Gastroesophageal sphincter (tissue), 3 donors: Measurements from ENCODE around the gene PLEKHA1.

Source experiments
- POLR2A ChIP-seq, 2 donors: fragments of 450-650 bp; IDR thresholded peaks; one replicate each; pipeline ENCODE4 v1.6.1; 2017; ENCODE audit warnings: antibody characterized with exemption in 2 of 2, mild to moderate bottlenecking in 2 of 2, moderate library complexity in 1 of 2
- POLR2AphosphoS5 ChIP-seq: sonication (generic); formaldehyde crosslinking; IDR thresholded peaks from one replicate; pipeline ENCODE4 v1.6.1; 2017; ENCODE audit warnings: antibody characterized with exemption
- TF ChIP-seq, protein P1 (sequence below), 4 experiments: fragments of 200-600 bp in 2 of 4; fragments of 450-650 bp in 2 of 4; sonication (generic) in 1 of 4; IDR thresholded peaks; one replicate each; pipeline ENCODE4 v1.5.1; 2017 to 2019; ENCODE audit warnings: antibody characterized with exemption in 4 of 4, mild to moderate bottlenecking in 2 of 4, moderate library complexity in 2 of 4

DNA sequence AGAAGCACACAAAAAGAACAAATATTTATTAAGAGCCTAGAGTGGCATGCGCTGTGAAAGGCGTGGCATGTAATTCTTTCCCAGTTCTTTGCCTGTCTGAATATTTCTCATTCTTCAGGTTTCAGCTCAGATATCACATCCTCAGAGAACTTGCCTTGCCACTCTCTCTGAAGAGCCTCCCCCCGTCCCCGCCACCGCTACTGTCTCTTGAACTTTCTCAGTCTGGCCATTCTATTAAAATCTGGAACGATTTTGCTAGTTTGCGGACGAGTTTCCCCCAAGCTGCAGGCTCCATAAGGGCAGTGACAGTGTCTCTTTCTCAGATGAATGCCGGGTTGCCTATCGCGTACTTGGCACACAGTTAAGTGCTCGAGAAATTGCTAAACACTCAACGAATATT lies 787 bp upstream of the PLEKHA1 start:
- TF ChIP-seq, protein P1, sequence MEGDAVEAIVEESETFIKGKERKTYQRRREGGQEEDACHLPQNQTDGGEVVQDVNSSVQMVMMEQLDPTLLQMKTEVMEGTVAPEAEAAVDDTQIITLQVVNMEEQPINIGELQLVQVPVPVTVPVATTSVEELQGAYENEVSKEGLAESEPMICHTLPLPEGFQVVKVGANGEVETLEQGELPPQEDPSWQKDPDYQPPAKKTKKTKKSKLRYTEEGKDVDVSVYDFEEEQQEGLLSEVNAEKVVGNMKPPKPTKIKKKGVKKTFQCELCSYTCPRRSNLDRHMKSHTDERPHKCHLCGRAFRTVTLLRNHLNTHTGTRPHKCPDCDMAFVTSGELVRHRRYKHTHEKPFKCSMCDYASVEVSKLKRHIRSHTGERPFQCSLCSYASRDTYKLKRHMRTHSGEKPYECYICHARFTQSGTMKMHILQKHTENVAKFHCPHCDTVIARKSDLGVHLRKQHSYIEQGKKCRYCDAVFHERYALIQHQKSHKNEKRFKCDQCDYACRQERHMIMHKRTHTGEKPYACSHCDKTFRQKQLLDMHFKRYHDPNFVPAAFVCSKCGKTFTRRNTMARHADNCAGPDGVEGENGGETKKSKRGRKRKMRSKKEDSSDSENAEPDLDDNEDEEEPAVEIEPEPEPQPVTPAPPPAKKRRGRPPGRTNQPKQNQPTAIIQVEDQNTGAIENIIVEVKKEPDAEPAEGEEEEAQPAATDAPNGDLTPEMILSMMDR (IDR thresholded peaks at IDR 0.05), result no peak
- TF ChIP-seq POLR2A (IDR thresholded peaks at IDR 0.05), result no peak
- TF ChIP-seq POLR2AphosphoS5, result no peak
